GM12878 (cell line): ENCODE measurements around the gene SPCS1. TPM values are rescaled to one million over a fixed set of nuclear protein-coding genes. Genes with fewer than 3 reads are reported as not detected.

Experiments used
- ATAC-seq: fragments of 200-7000 bp; cut with Tn5 transposase; 3 replicates; pipeline ENCODE4 v1.9.1; 2020; ENCODE audit warnings: mild to moderate bottlenecking, moderate library complexity
- BruUV-seq: library from RNA; stranded (reverse); fragments of 400-500 nt; replicated peaks from 2 replicates; lab custom pipeline; 2021; lab: Mats Ljungman, UMichigan
- CTCF ChIA-PET: fragments of 300-600 bp; sonication (Branson Sonifier 250); formaldehyde crosslinking; extraction: SDS; loops from one replicate; lab custom pipeline; 2021; ENCODE audit warnings: inconsistent platforms; lab: Yijun Ruan, JAX
- POLR2A ChIA-PET: fragments of 350-600 bp; formaldehyde crosslinking; extraction: SDS; loops from one replicate; lab custom pipeline; 2021; ENCODE audit warnings: inconsistent platforms; lab: Charles Lee
- RAD21 ChIA-PET: fragments of 300-600 bp; sonication (Branson Sonifier 250); formaldehyde crosslinking; loops from one replicate; lab custom pipeline; 2023; ENCODE audit warnings: antibody characterized with exemption; ENCODE audit not compliant: unreplicated experiment; lab: Charles Lee
- SMC1A ChIA-PET: fragments of 300-600 bp; sonication (Branson Sonifier 250); formaldehyde crosslinking; loops from one replicate; lab custom pipeline; 2023; ENCODE audit not compliant: unreplicated experiment, uncharacterized antibody; lab: Charles Lee
- DNase-seq: peaks from one replicate; pipeline ENCODE4 v3.0.0-alpha.2; 2011; ENCODE audit warnings: low read depth, low spot score
- FAIRE-seq: peaks from 3 replicates; lab custom pipeline; 2011; peaks lifted over from hg19 to GRCh38; lab: Jason Lieb, UNC
- H2AFZ ChIP-seq: 2 replicates; pipeline ENCODE4 v1.6.0; 2011; ENCODE audit warnings: low read depth, low read length, control low read depth; ENCODE audit not compliant: control insufficient read depth
- H3K27ac ChIP-seq: 2 replicates; pipeline ENCODE4 v1.5.1; 2011; ENCODE audit warnings: control low read depth; ENCODE audit not compliant: control insufficient read depth, insufficient read depth
- H3K27me3 ChIP-seq, 2 experiments: replicated peaks in 1 of 2; 2 replicates each; pipeline versions ENCODE4 v1.6.0 to v1.6.1; 2011; ENCODE audit warnings: low read length in 1 of 2; ENCODE audit not compliant: control insufficient read depth in 2 of 2, insufficient read depth in 2 of 2
- H3K36me3 ChIP-seq, 2 experiments: 2 replicates each; pipeline ENCODE4 v1.5.1; 2011; ENCODE audit warnings: low read length in 1 of 2; ENCODE audit not compliant: control insufficient read depth in 2 of 2, insufficient read depth in 2 of 2
- H3K4me1 ChIP-seq: 2 replicates; pipeline ENCODE4 v1.6.1; 2011; ENCODE audit warnings: mild to moderate bottlenecking, low read length, moderate library complexity, mixed read lengths; ENCODE audit not compliant: control insufficient read depth, insufficient read depth
- H3K4me2 ChIP-seq: 2 replicates; pipeline ENCODE4 v1.6.0; 2011; ENCODE audit warnings: control low read depth; ENCODE audit not compliant: control insufficient read depth, insufficient read depth
- H3K4me3 ChIP-seq: fragments of 200-600 bp; sonication (generic); 2 replicates; pipeline ENCODE4 v1.5.1; 2016
- H3K79me2 ChIP-seq: 2 replicates; pipeline ENCODE4 v1.6.0; 2011; ENCODE audit warnings: low read length; ENCODE audit not compliant: control insufficient read depth, insufficient read depth
- H3K9ac ChIP-seq: 2 replicates; pipeline ENCODE4 v1.8.0; 2011; ENCODE audit warnings: low read length, control low read depth, mixed read lengths; ENCODE audit not compliant: control insufficient read depth, insufficient read depth
- H3K9me3 ChIP-seq: replicated peaks from 3 replicates; pipeline ENCODE4 v1.5.1; 2011; ENCODE audit warnings: mild to moderate bottlenecking, low read length; ENCODE audit not compliant: control insufficient read depth, insufficient read depth
- H4K20me1 ChIP-seq: 2 replicates; pipeline ENCODE4 v1.6.0; 2011; ENCODE audit not compliant: control insufficient read depth, insufficient read depth
- ATF2 ChIP-seq: IDR thresholded peaks from 2 replicates; pipeline ENCODE4 v1.6.1; 2012; ENCODE audit warnings: low read length, inconsistent platforms
- ETV6 ChIP-seq, 2 experiments: fragments of 450-650 bp in 1 of 2; IDR thresholded peaks in 1 of 2; conservative IDR thresholded peaks in 1 of 2; 2 replicates each; pipeline ENCODE4 v1.6.1; 2014; ENCODE audit warnings: antibody characterized with exemption in 1 of 2, borderline replicate concordance in 1 of 2, low read depth in 1 of 2, mild to moderate bottlenecking in 1 of 2, moderate library complexity in 1 of 2
- KAT2A ChIP-seq: conservative IDR thresholded peaks from 2 replicates; pipeline ENCODE4 v1.6.1; 2011; ENCODE audit warnings: low read depth, low read length; ENCODE audit not compliant: control insufficient read depth
- MEF2B ChIP-seq: fragments of 450-650 bp; IDR thresholded peaks from 2 replicates; pipeline ENCODE4 v1.6.1; 2018; ENCODE audit warnings: mild to moderate bottlenecking, moderate library complexity; ENCODE audit not compliant: partially characterized antibody, poor library complexity, severe bottlenecking
- NBN ChIP-seq: fragments of 450-650 bp; IDR thresholded peaks from 2 replicates; pipeline ENCODE4 v1.6.1; 2016
- NFXL1 ChIP-seq: fragments of 450-650 bp; IDR thresholded peaks from 2 replicates; pipeline ENCODE4 v1.6.1; 2017; ENCODE audit warnings: antibody characterized with exemption, mild to moderate bottlenecking, borderline replicate concordance
- NRF1 ChIP-seq: conservative IDR thresholded peaks from 2 replicates; pipeline ENCODE4 v1.6.1; 2011; ENCODE audit warnings: mild to moderate bottlenecking, low read depth, low read length, improper control_type of control experiment
- PML ChIP-seq: IDR thresholded peaks from 2 replicates; pipeline ENCODE4 v1.6.1; 2012; ENCODE audit warnings: low read length, inconsistent platforms
- TAF1 ChIP-seq: IDR thresholded peaks from 2 replicates; pipeline ENCODE4 v1.6.1; 2011; ENCODE audit warnings: mild to moderate bottlenecking, low read depth, low read length, borderline replicate concordance
- WRNIP1 ChIP-seq: IDR thresholded peaks from 2 replicates; pipeline ENCODE4 v1.6.1; 2011; ENCODE audit warnings: low read depth, low read length, improper control_type of control experiment, borderline replicate concordance
- ZBTB33 ChIP-seq: fragments of 450-650 bp; IDR thresholded peaks from 2 replicates; pipeline ENCODE4 v1.6.1; 2017; ENCODE audit warnings: mild to moderate bottlenecking
- ZNF384 ChIP-seq: IDR thresholded peaks from 2 replicates; pipeline ENCODE4 v1.6.1; 2012; ENCODE audit warnings: low read depth, mild to moderate bottlenecking, low read length, improper control_type of control experiment, borderline replicate concordance
- ZNF592 ChIP-seq: fragments of 450-650 bp; IDR thresholded peaks from 2 replicates; pipeline ENCODE4 v1.6.1; 2017; ENCODE audit warnings: mild to moderate bottlenecking, moderate library complexity
- WGBS: methylation state at CpG from one replicate; pipeline ENCODE4 v1.1.6; 2016; ENCODE audit warnings: low lambda C conversion rate; ENCODE audit not compliant: insufficient replicate concordance, insufficient coverage; ENCODE audit errors: missing lambda C conversion rate; 5-methylcytosine and 5-hydroxymethylcytosine counted together
- in situ Hi-C: fragments of 300-500 bp; cut with MboI; formaldehyde crosslinking; loops from 9 replicates; pipeline ENCODE4 v1.14.3; 2018; ENCODE audit warnings: mixed read lengths
- intact Hi-C: fragments of 100-400 bp; cut with micrococcal nuclease; formaldehyde crosslinking; loops from one replicate; pipeline ENCODE4 v1.14.2; 2022; ENCODE audit not compliant: unreplicated experiment
- polyA plus RNA-seq, 11 experiments: library from polyadenylated mRNA; depleted of rRNA in 4 of 11; unstranded in 6 of 11; stranded (reverse) in 5 of 11; fragments of >200 nt; fragmentation: Nextera tagmentation in 4 of 11; fragmentation: Illumina TruSeq in 1 of 11; extraction: Ambion mirVana in 4 of 11; extraction: Trizol in 1 of 11; gene quantifications; 1 replicate in 1 of 11; 2 replicates in 10 of 11; pipeline versions ENCODE4 v1.2.1 to v1.2.3, GENCODE V29; 2011 to 2016; ENCODE audit warnings: inconsistent platforms in 2 of 11, missing spikeins in 2 of 11, low read depth in 1 of 11
- total RNA-seq, 4 experiments: library from RNA; depleted of rRNA in 3 of 4; stranded (reverse); fragments of >200 nt in 3 of 4; fragmentation: Illumina TruSeq in 1 of 4; extraction: Trizol in 1 of 4; gene quantifications; 2 replicates each; pipeline versions ENCODE4 v1.2.1 to v1.2.3, GENCODE V29; 2013 to 2021

The SPCS1 gene
- total and polyA plus RNA-seq, 10 of the 15 experiments (the other 5 are each of a cell fraction or from before 2014, with no cell fraction given), result 107 to 994 (median 233) TPM

- TF ChIP-seq ZBTB33 (no peak), TAF1 (no peak)
- TF ChIP-seq, all 136 proteins: peak for 0
Measured at GRCh38 chr3:52678265-52679198, 27.4 kb upstream of the SPCS1 start (continued).

DNA sequence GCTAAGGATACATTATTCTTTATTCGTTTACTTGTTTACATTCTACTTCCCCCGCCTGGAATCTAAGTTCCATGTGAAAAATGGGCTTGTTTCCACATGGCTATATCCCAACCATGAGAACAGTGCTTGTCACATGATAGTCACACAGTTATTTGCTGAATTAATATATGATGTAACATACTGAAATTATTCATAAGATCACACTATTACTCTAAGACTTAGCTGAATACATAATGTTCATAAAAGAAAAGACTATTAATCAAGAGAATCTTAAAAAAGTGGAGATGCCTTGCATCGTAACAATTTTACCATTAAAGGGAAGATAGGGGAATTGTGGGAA is 26.7 kb upstream of the SPCS1 start:
- TF ChIP-seq NRF1, result no peak
- no peak for TF ChIP-seq NFXL1
- TF ChIP-seq ZNF384, result no peak
- no peak for TF ChIP-seq PML
- no peak for TF ChIP-seq KAT2A
- TF ChIP-seq ATF2, result no peak
- TF ChIP-seq ZNF592, result no peak
- no peak for TF ChIP-seq NBN
- TF ChIP-seq ETV6 (conservative IDR thresholded peaks at IDR 0.05 in 1 of 2, IDR thresholded peaks at IDR 0.05 in 1 of 2; ENCODE audit: borderline replicate concordance in 1 of 2, low read depth in 1 of 2), result no peak
- no peak for TF ChIP-seq MEF2B
- TF ChIP-seq WRNIP1, result no peak

More for the DNA sequence above, 26.7 kb upstream of the SPCS1 start:
- Histone ChIP-seq H4K20me1 (no peaks in the 10 kb centered on the region), H3K4me1 (peaks cover 17% of the 10 kb centered on the region), H2AFZ (no peak overlapping the region), H3K79me2 (peaks cover 48% of the 10 kb centered on the region), H3K27me3 (no peaks in the 10 kb centered on the region), H3K9me3 (no peaks in the 10 kb centered on the region), H3K36me3 (peaks cover 1 to 17% of the 10 kb centered on the region in 2 experiments), H3K4me2 (no peak overlapping the region), H3K27ac (no peak overlapping the region), H3K9ac (no peak overlapping the region), H3K4me3 (no peak overlapping the region)
- SMC1A ChIA-PET, result interaction anchor here (0.9 to 1.7 kb wide), 4 partner anchors 8 to 27 kb away, joined by 3 to 4 read pairs (median 4); no protein-coding TSS in a partner anchor
- WGBS, result 91% methylated on average over 3 of the region's 3 CpGs
- FAIRE-seq (no peak), ATAC-seq (no peak), DNase-seq (no peak)
- BruUV-seq, result no TSS peak
- intact Hi-C loops, result no loop called here
- CTCF ChIA-PET, result interaction anchor here (1.1 kb wide), 1 partner anchor 16 kb away, joined by 3 read pairs; no protein-coding TSS in a partner anchor
- POLR2A ChIA-PET, result interaction anchor here (0.6 to 0.9 kb wide), 2 partner anchors 11 to 117 kb away, joined by 3 to 4 read pairs; no protein-coding TSS in a partner anchor
- RAD21 ChIA-PET, result interaction anchor here (0.8 kb wide), 1 partner anchor 11 kb away, joined by 3 read pairs; no protein-coding TSS in a partner anchor
- in situ Hi-C loops, result no loop called here
